ENCODE measurements around the gene CST5.

The CST5 gene

DNA sequence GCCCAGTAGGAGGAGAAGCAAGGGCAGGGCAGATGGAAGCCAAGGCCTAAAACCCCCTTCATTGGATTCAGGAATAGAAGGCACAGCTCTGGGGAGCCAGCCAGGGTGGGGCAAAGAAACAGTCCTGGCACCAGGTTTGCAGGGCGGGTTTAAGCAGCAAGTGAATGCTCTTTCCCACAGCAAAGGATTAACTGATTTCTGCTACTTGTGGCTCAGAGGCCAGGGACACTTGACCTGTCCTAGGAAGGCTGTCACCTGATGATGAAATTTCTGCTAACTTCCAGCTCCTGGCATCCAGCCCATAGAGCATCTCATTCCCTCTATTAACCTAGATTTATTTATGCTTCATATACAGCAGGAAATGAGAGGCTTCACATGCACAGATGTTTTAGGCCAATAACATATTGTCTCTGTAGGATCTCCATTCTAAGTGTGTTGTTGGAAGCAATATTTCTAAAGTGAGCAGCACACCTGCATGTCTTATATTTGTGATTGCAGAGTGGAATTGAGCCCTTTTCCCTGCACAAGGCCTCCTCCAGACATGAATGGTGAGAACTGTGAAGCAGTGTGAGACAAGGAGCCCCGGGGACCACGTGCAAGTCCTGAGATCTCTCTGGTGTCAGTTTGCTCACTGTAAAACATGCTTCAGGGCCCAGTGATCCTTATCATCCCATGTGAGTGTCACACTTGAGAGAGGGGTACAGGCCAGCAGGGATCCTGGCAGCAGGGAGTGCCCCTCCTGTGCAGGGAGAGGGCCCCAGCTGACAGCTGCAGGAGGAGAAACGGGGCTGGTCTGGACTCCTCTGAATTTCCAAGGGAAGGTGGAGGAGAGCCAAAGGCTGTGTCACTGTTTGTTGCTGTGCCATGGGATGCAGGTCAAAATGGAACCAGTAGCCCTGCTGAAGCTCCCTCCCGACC is 41.1 kb upstream of the CST5 start:
- no peak for TF ChIP-seq FOXP2 (optimal IDR thresholded peaks at IDR 0.05; ENCODE audit: borderline replicate concordance, extremely low read depth, extremely low read length, insufficient read depth)

DNA sequence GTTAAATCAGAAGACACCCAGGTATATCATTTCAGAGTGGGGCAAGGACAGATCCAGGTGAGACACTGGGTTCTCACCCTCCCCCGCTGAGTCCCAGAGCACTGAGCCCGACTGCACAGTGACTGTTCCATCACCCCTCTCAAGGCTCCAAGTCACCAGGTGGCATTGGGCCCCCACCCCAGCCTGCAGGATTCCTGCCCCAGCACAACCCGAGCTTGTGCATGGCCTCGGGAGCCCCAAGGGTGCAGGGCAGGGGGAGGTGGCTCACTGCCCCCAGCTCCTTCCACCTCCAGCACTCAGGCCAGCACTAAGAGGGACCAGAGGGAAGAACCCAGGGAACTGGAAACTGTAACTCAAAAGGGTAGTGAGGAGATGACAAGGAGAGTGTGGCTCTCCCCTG is 39.3 kb upstream of the CST5 start:
- TF ChIP-seq POLR2AphosphoS5 (IDR thresholded peaks at IDR 0.05; ENCODE audit: low read depth, low read length) = no peak
- TF ChIP-seq SIN3A (IDR thresholded peaks at IDR 0.05; ENCODE audit: borderline replicate concordance, insufficient read depth, low read length) = no peak
- no peak for TF ChIP-seq REST (IDR thresholded peaks at IDR 0.05; ENCODE audit: insufficient read depth in 1 of 2, low read depth in 2 of 2, low read length in 2 of 2)
- TF ChIP-seq TAF1 (IDR thresholded peaks at IDR 0.05; ENCODE audit: borderline replicate concordance, insufficient read depth, low read length) = no peak
- no peak for TF ChIP-seq FOXP2 (optimal IDR thresholded peaks at IDR 0.05; ENCODE audit: borderline replicate concordance, extremely low read depth, extremely low read length, insufficient read depth)

- TF ChIP-seq FOXP2 (optimal IDR thresholded peaks at IDR 0.05; ENCODE audit: borderline replicate concordance, extremely low read depth, extremely low read length, insufficient read depth) = no peak
- TF ChIP-seq SIN3A (IDR thresholded peaks at IDR 0.05; ENCODE audit: borderline replicate concordance, insufficient read depth, low read length) = no peak
- TF ChIP-seq TAF1 (IDR thresholded peaks at IDR 0.05; ENCODE audit: borderline replicate concordance, insufficient read depth, low read length) = no peak
- TF ChIP-seq REST (IDR thresholded peaks at IDR 0.05; ENCODE audit: insufficient read depth in 1 of 2, low read depth in 2 of 2, low read length in 2 of 2) = no peak
- no peak for TF ChIP-seq POLR2AphosphoS5 (IDR thresholded peaks at IDR 0.05; ENCODE audit: low read depth, low read length)
Measured at GRCh38 chr20:23918101-23918862, 38.7 kb upstream of the CST5 start.

DNA sequence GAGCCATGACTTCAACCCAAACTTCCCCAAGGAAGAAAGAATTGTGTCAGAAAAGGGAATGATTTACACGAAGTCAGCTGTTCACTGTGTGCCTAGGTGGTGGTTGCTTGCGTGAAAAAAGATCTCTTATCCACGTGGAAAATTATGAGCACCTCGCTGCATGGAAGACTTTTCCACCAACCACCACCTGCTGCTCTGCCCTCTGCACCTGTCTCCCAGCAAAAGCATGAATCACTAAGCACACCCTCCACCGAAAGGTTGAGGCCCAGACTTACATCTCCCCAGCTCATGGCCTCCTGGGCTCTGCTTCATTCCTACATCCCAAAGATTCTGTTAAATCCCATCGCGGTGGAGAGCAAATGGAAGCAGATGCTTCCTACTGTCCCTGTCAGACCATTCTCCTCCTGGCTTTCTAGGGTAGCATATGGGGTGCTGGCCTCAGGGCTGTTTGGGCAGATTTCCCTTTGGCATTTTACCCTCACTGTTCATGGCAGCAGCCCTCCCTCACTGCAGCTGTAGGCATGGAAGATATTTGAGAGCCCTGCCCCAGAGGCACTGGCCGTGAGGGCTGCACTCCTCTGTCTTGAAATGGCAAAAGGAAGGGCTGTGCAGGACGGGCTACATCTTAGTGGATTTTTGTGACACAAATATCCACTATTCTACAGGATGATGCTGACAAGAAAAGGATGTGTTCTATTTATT is 37.6 kb upstream of the CST5 start:
- TF ChIP-seq REST (IDR thresholded peaks at IDR 0.05; ENCODE audit: insufficient read depth in 1 of 2, low read depth in 2 of 2, low read length in 2 of 2) (no peak), TAF1 (IDR thresholded peaks at IDR 0.05; ENCODE audit: borderline replicate concordance, insufficient read depth, low read length) (no peak), SIN3A (IDR thresholded peaks at IDR 0.05; ENCODE audit: borderline replicate concordance, insufficient read depth, low read length) (no peak), POLR2AphosphoS5 (IDR thresholded peaks at IDR 0.05; ENCODE audit: low read depth, low read length) (no peak), FOXP2 (optimal IDR thresholded peaks at IDR 0.05; ENCODE audit: borderline replicate concordance, extremely low read depth, extremely low read length, insufficient read depth) (no peak)

GRCh38 chr20:23915844-23916243 is 36.3 kb upstream of the CST5 start:
- TF ChIP-seq POLR2AphosphoS5 (IDR thresholded peaks at IDR 0.05; ENCODE audit: low read depth, low read length) = no peak
- no peak for TF ChIP-seq SIN3A (IDR thresholded peaks at IDR 0.05; ENCODE audit: borderline replicate concordance, insufficient read depth, low read length)
- TF ChIP-seq TAF1 (IDR thresholded peaks at IDR 0.05; ENCODE audit: borderline replicate concordance, insufficient read depth, low read length) = no peak
- TF ChIP-seq FOXP2 (optimal IDR thresholded peaks at IDR 0.05; ENCODE audit: borderline replicate concordance, extremely low read depth, extremely low read length, insufficient read depth) = no peak
- no peak for TF ChIP-seq REST (IDR thresholded peaks at IDR 0.05; ENCODE audit: insufficient read depth in 1 of 2, low read depth in 2 of 2, low read length in 2 of 2)

Measured in PFSK-1 (cell line).